ENCODE measurements around the gene YBEY.

GRCh38 chr21:46268371-46268770, 17.8 kb upstream of the YBEY start:
- TF ChIP-seq EZH2 (IDR thresholded peaks at IDR 0.05; ENCODE audit: borderline replicate concordance, low read length) (no peak), CTCF (conservative IDR thresholded peaks at IDR 0.05 in 1 of 2, IDR thresholded peaks at IDR 0.05 in 1 of 2; ENCODE audit: extremely low read depth in 1 of 2, insufficient read depth in 1 of 2, low read depth in 1 of 2, low read length in 2 of 2) (no peak)
